Measurements from ENCODE around the gene TLDC2. TPM values are rescaled to one million over a fixed set of nuclear protein-coding genes. Genes with fewer than 3 reads are reported as not detected.

The TLDC2 gene
- total and polyA plus RNA-seq, 2 of the 8 experiments (the other 6 are each of a cell fraction or from before 2014, with no cell fraction given), result 0.29 to 0.34 TPM

GRCh38 chr20:36859282-36859555 is 16.7 kb upstream of the TLDC2 start (continued):
- TF ChIP-seq HDAC6 (IDR thresholded peaks at IDR 0.05; ENCODE audit: low read depth, low read length) (no peak), MAFK (IDR thresholded peaks at IDR 0.05; ENCODE audit: low read depth, low read length) (no peak)

Data from H1 (cell line).